Nephron (organoid): Measurements from ENCODE around the gene FREM2.

Experiments used
- H3K27ac Mint-ChIP-seq, 3 experiments: 2 replicates each; pipeline ENCODE4 v1.8.0; 2020; ENCODE audit warnings: mixed read lengths in 3 of 3, mild to moderate bottlenecking in 2 of 3, moderate library complexity in 1 of 3
- H3K27me3 Mint-ChIP-seq: 2 replicates; pipeline ENCODE4 v1.8.0; 2021; ENCODE audit warnings: low read depth, mild to moderate bottlenecking, moderate library complexity, mixed read lengths
- H3K36me3 Mint-ChIP-seq: 2 replicates; pipeline ENCODE4 v1.8.0; 2020; ENCODE audit warnings: low read depth, mixed read lengths
- H3K4me1 Mint-ChIP-seq: 2 replicates; pipeline ENCODE4 v1.8.0; 2020; ENCODE audit warnings: mixed read lengths
- H3K4me3 Mint-ChIP-seq, 3 experiments: 2 replicates each; pipeline ENCODE4 v1.8.0; 2020; ENCODE audit warnings: mild to moderate bottlenecking in 3 of 3, mixed read lengths in 3 of 3, moderate library complexity in 2 of 3
- H3K9me3 Mint-ChIP-seq: 2 replicates; pipeline ENCODE4 v1.8.0; 2020; ENCODE audit warnings: mixed read lengths
- TF ChIP-seq, protein P1 (sequence below), 3 experiments: fragments of 200-600 bp; sonication (generic); IDR thresholded peaks; one replicate each; pipeline ENCODE4 v1.5.0; 2021; ENCODE audit warnings: antibody characterized with exemption in 3 of 3; ENCODE audit not compliant: unreplicated experiment in 3 of 3

The FREM2 gene

DNA sequence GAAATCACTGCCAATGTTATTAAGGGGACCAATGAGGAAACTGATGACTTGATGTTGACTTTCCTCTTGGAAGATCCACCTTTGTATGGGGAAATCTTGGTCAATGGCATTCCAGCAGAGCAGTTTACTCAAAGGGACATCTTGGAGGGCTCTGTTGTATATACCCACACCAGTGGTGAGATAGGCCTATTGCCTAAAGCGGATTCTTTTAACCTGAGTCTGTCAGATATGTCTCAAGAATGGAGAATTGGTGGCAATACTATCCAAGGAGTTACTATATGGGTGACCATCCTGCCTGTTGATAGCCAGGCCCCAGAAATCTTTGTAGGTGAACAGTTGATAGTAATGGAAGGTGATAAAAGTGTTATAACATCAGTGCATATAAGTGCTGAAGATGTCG lies 3.4 kb downstream of the FREM2 start:
- peaks cover 25% of the 10 kb centered on the region for H3K4me1 Mint-ChIP-seq
- H3K27ac Mint-ChIP-seq = no peak overlapping the region
- TF ChIP-seq, protein P1, sequence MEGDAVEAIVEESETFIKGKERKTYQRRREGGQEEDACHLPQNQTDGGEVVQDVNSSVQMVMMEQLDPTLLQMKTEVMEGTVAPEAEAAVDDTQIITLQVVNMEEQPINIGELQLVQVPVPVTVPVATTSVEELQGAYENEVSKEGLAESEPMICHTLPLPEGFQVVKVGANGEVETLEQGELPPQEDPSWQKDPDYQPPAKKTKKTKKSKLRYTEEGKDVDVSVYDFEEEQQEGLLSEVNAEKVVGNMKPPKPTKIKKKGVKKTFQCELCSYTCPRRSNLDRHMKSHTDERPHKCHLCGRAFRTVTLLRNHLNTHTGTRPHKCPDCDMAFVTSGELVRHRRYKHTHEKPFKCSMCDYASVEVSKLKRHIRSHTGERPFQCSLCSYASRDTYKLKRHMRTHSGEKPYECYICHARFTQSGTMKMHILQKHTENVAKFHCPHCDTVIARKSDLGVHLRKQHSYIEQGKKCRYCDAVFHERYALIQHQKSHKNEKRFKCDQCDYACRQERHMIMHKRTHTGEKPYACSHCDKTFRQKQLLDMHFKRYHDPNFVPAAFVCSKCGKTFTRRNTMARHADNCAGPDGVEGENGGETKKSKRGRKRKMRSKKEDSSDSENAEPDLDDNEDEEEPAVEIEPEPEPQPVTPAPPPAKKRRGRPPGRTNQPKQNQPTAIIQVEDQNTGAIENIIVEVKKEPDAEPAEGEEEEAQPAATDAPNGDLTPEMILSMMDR (IDR thresholded peaks at IDR 0.05; ENCODE audit: unreplicated experiment in 3 of 3) = no peak
- peaks cover 16% of the 10 kb centered on the region for H3K27me3 Mint-ChIP-seq
- peak overlapping the region in 1 of 3 experiments; percentile 38 for H3K4me3 Mint-ChIP-seq
- H3K36me3 Mint-ChIP-seq = peaks cover 41% of the 10 kb centered on the region
- H3K9me3 Mint-ChIP-seq = peaks cover 5% of the 10 kb centered on the region

DNA sequence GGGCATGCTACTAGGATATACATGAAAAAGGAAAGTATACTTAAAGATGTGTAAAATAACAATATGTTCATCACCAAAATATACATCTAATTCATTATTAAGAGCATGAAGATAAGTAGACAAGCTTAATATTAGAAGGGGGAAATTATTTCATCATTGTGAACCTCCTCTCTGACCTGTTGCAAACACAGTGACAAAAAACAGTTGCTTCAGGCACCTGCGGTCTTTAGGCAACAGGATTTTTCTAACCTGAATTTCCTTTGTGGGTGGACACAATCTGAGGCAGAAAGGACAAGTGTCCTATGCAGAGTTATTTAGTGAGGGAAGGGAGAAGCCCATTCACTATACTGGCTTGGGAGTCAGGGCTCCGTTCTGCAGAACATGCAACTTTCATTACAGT lies 6.3 kb downstream of the FREM2 start:
- peak overlapping the region in 2 of 3 experiments; percentile 20 to 45 for H3K27ac Mint-ChIP-seq
- TF ChIP-seq, protein P1 (IDR thresholded peaks at IDR 0.05; ENCODE audit: unreplicated experiment in 3 of 3) = no peak
- peaks cover 54% of the 10 kb centered on the region for H3K36me3 Mint-ChIP-seq
- H3K4me3 Mint-ChIP-seq = peak overlapping the region; percentile 75 to 84 (median 81)
- peaks cover 11% of the 10 kb centered on the region for H3K27me3 Mint-ChIP-seq
- H3K9me3 Mint-ChIP-seq = peaks cover 5% of the 10 kb centered on the region
- H3K4me1 Mint-ChIP-seq = peaks cover 36% of the 10 kb centered on the region

DNA sequence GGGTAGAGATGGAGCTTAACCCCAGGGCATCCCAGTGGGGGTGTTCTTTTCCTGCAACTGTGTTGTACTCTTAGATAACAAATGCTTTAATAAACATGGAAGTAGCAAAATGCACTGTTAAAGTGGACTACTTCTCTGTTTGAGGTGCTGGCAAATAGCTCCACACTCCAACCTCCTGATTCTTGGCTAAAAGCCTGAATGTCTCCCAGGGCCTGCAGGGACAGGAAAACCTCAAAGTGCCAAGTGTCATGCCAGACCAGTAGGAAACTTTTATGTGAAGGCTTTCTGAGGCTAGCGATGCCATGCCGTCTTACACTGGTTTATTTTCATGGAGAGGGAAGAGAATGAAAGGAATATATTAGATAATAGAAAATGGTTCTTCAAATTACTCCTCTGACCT lies 6.8 kb downstream of the FREM2 start:
- Mint-ChIP-seq H3K4me3 (peak overlapping the region; percentile 75 to 84 (median 81)), H3K9me3 (peaks cover 5% of the 10 kb centered on the region)

DNA sequence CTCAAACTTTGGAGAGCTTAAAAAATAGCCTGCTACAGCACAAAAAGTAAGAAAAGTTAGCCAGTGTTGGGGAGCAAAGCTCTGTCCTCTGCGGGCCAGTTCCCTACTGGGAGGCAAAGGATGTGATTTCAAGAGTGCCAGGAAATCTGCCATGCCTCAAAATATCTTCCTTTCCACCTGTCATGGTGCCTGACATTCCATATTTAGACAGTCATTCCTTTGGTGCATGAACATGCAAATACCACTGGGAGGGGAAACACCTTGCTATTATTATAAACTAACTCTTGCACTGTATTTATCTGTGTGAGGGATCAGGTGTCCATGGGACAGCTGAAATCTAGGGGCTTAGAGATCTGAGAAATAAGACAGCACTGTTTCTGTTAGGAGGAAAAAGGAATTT lies 10.3 kb downstream of the FREM2 start:
- Mint-ChIP-seq H3K4me3 (peak overlapping the region in 1 of 3 experiments; percentile 18), H3K27ac (peak overlapping the region; percentile 3 to 50 (median 48)), H3K36me3 (peaks cover 33% of the 10 kb centered on the region), H3K9me3 (no peaks in the 10 kb centered on the region), H3K27me3 (peaks cover 3% of the 10 kb centered on the region), H3K4me1 (peaks cover 55% of the 10 kb centered on the region)
- TF ChIP-seq, protein P1 (IDR thresholded peaks at IDR 0.05; ENCODE audit: unreplicated experiment in 3 of 3) = no peak

More for the DNA sequence above, 6.8 kb downstream of the FREM2 start:
- peaks cover 6% of the 10 kb centered on the region for H3K27me3 Mint-ChIP-seq
- H3K27ac Mint-ChIP-seq = peak overlapping the region; percentile 20 to 51 (median 45)
- H3K36me3 Mint-ChIP-seq = peaks cover 59% of the 10 kb centered on the region
- TF ChIP-seq, protein P1 (IDR thresholded peaks at IDR 0.05; ENCODE audit: unreplicated experiment in 3 of 3) = no peak
- H3K4me1 Mint-ChIP-seq = peaks cover 41% of the 10 kb centered on the region

DNA sequence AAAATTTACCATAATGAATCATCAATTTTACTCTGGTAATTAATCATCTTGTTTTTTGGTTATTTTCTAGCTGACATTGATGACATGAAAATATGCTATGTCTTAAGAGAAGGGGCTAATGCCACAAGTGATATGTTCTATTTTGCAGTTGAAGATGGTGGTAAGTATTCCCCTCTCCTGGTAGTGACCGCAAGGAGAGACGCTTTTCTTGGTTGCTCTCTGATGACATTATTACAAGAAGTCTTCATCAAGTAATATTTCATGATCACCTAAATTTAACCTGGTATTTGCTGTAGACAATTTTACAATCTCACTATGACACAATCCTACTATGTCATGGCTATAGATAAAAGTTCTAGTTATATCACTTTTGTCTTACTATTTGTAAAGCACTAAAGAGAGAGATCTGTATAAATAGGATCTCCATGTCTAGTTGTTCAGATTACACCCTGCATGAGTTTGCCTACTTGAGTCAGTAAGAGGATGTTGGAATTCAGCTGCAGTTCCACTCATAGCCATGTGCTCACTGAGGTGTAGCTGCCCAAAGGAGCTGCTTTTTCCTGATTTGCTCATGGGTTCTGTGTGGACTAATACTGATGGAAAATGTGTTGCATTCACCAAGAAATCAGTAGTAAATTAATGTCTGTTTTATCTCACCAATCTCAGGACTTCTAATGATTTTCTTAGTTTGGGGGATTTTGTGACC lies 10.9 kb downstream of the FREM2 start:
- no peaks in the 10 kb centered on the region for H3K27me3 Mint-ChIP-seq
- peak overlapping the region in 1 of 3 experiments; percentile 18 for H3K4me3 Mint-ChIP-seq
- H3K4me1 Mint-ChIP-seq = peaks cover 60% of the 10 kb centered on the region
- TF ChIP-seq, protein P1 (IDR thresholded peaks at IDR 0.05; ENCODE audit: unreplicated experiment in 3 of 3) = no peak
- peaks cover 30% of the 10 kb centered on the region for H3K36me3 Mint-ChIP-seq
- H3K9me3 Mint-ChIP-seq = no peaks in the 10 kb centered on the region
- peak overlapping the region; percentile 3 to 76 (median 50) for H3K27ac Mint-ChIP-seq

DNA sequence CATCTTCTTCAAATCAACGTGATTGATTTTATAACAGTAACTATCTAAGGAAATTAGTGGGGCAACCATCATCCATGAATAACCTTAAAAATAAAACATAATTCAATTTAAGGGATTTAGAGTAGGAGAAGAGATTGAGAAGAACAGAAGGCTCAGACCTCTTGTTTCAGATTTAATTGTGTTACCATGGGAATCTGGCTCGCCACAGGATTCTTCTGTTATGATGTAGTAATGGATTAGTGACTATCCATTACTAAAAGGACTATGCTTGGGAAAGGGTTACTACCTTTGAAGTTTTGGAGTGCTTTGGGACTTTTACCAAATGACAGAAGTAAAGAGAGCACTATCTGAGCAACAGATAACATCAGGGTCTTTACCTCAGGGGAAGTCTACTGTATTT lies 13.2 kb downstream of the FREM2 start:
- Mint-ChIP-seq H3K36me3 (peaks cover 23% of the 10 kb centered on the region), H3K9me3 (no peaks in the 10 kb centered on the region), H3K4me3 (no peak overlapping the region), H3K27ac (no peak overlapping the region), H3K4me1 (peaks cover 56% of the 10 kb centered on the region), H3K27me3 (no peaks in the 10 kb centered on the region)
- TF ChIP-seq, protein P1 (IDR thresholded peaks at IDR 0.05; ENCODE audit: unreplicated experiment in 3 of 3) = no peak
